Measurements from ENCODE around the gene YIPF1.

DNA sequence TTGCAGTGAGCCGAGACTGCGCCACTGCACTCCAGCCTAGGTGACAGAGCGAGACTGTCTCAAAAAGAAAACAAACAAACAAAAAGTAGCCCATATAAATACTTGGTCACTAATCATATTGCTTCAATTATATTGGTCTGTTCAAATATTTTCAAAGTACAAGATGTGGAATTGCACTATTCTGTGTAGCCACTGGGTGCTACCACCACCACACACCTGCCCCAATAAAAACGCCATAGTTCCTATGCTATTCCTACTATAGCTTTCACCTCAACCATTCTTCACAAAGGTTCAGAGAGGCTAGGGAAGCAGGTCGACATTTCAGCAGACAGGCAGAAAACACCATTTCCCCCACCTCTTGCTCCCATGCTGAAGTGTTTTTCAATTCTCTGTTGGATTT lies 68.2 kb downstream of the YIPF1 start:
- no peak for TF ChIP-seq CTCF (IDR thresholded peaks at IDR 0.05; ENCODE audit: poor library complexity)
- TF ChIP-seq EZH2 (IDR thresholded peaks at IDR 0.05; ENCODE audit: borderline replicate concordance), result no peak
- TF ChIP-seq EZH2phosphoT487 (IDR thresholded peaks at IDR 0.05; ENCODE audit: low read depth, severe bottlenecking, unreplicated experiment), result no peak
